ENCODE measurements around the gene PAPPA2.

Gene PAPPA2

GRCh38 chr1:176852124-176852523 lies 389.1 kb downstream of the PAPPA2 start:
- WGBS, 2 experiments (ENCODE audit: insufficient coverage in 2 of 2) = 89 to 100% methylated on average over 2 of the region's 3 CpGs
- H3K36me3 ChIP-seq (ENCODE audit: control insufficient read depth, insufficient read depth, low read length) = no peaks in the 10 kb centered on the region
- H3K27ac ChIP-seq (ENCODE audit: low read depth, low read length, severe bottlenecking) = no peak overlapping the region

GRCh38 chr1:176853503-176853902 lies 390.5 kb downstream of the PAPPA2 start:
- Histone ChIP-seq H3K36me3 (ENCODE audit: control insufficient read depth, insufficient read depth, low read length) (no peaks in the 10 kb centered on the region), H3K4me1 (ENCODE audit: control insufficient read depth, insufficient read depth, low read length, poor library complexity, severe bottlenecking) (no peaks in the 10 kb centered on the region), H3K4me3 (ENCODE audit: extremely low read depth, insufficient read depth, low read length, poor library complexity, severe bottlenecking) (no peak overlapping the region), H3K27ac (ENCODE audit: low read depth, low read length, severe bottlenecking) (no peak overlapping the region), H3K9me3 (ENCODE audit: control insufficient read depth, low read length) (no peaks in the 10 kb centered on the region)
- WGBS, 2 experiments (ENCODE audit: insufficient coverage in 2 of 2) = 73 to 80% methylated on average over 3 of the region's 3 CpGs

More at GRCh38 chr1:176852124-176852523, 389.1 kb downstream of the PAPPA2 start:
- Histone ChIP-seq H3K4me1 (ENCODE audit: control insufficient read depth, insufficient read depth, low read length, poor library complexity, severe bottlenecking) (no peaks in the 10 kb centered on the region), H3K9me3 (ENCODE audit: control insufficient read depth, low read length) (no peaks in the 10 kb centered on the region), H3K4me3 (ENCODE audit: extremely low read depth, insufficient read depth, low read length, poor library complexity, severe bottlenecking) (no peak overlapping the region)

GRCh38 chr1:176854121-176854520 lies 391.1 kb downstream of the PAPPA2 start:
- no peak overlapping the region for H3K4me3 ChIP-seq (ENCODE audit: extremely low read depth, insufficient read depth, low read length, poor library complexity, severe bottlenecking)
- 93 to 95% methylated on average over 4 of the region's 4 CpGs for WGBS, 2 experiments (ENCODE audit: insufficient coverage in 2 of 2)
- H3K27ac ChIP-seq (ENCODE audit: low read depth, low read length, severe bottlenecking) = no peak overlapping the region
- no peaks in the 10 kb centered on the region for H3K4me1 ChIP-seq (ENCODE audit: control insufficient read depth, insufficient read depth, low read length, poor library complexity, severe bottlenecking)
- H3K9me3 ChIP-seq (ENCODE audit: control insufficient read depth, low read length) = no peaks in the 10 kb centered on the region
- H3K36me3 ChIP-seq (ENCODE audit: control insufficient read depth, insufficient read depth, low read length) = no peaks in the 10 kb centered on the region

- WGBS, 2 experiments (ENCODE audit: insufficient coverage in 2 of 2) = 90 to 100% methylated on average over 1 to 3 of the region's 7 CpGs
- Histone ChIP-seq H3K9me3 (ENCODE audit: control insufficient read depth, low read length) (no peaks in the 10 kb centered on the region), H3K4me3 (ENCODE audit: extremely low read depth, insufficient read depth, low read length, poor library complexity, severe bottlenecking) (no peak overlapping the region), H3K27ac (ENCODE audit: low read depth, low read length, severe bottlenecking) (no peak overlapping the region), H3K36me3 (ENCODE audit: control insufficient read depth, insufficient read depth, low read length) (no peaks in the 10 kb centered on the region), H3K4me1 (ENCODE audit: control insufficient read depth, insufficient read depth, low read length, poor library complexity, severe bottlenecking) (no peaks in the 10 kb centered on the region)
These were observed 392.1 kb downstream of the PAPPA2 start for GRCh38 chr1:176854758-176855745.

GRCh38 chr1:176857632-176858031 lies 394.7 kb downstream of the PAPPA2 start:
- peak overlapping the region; percentile 13 for H3K27ac ChIP-seq (ENCODE audit: low read depth, low read length, severe bottlenecking)
- 94 to 96% methylated on average over 3 of the region's 4 CpGs for WGBS, 2 experiments (ENCODE audit: insufficient coverage in 2 of 2)
- no peaks in the 10 kb centered on the region for H3K36me3 ChIP-seq (ENCODE audit: control insufficient read depth, insufficient read depth, low read length)
- H3K4me3 ChIP-seq (ENCODE audit: extremely low read depth, insufficient read depth, low read length, poor library complexity, severe bottlenecking) = no peak overlapping the region
- no peaks in the 10 kb centered on the region for H3K9me3 ChIP-seq (ENCODE audit: control insufficient read depth, low read length)
- no peaks in the 10 kb centered on the region for H3K4me1 ChIP-seq (ENCODE audit: control insufficient read depth, insufficient read depth, low read length, poor library complexity, severe bottlenecking)

- H3K36me3 ChIP-seq (ENCODE audit: control insufficient read depth, insufficient read depth, low read length) = no peaks in the 10 kb centered on the region
- no peak overlapping the region for H3K4me3 ChIP-seq (ENCODE audit: extremely low read depth, insufficient read depth, low read length, poor library complexity, severe bottlenecking)
- no peaks in the 10 kb centered on the region for H3K4me1 ChIP-seq (ENCODE audit: control insufficient read depth, insufficient read depth, low read length, poor library complexity, severe bottlenecking)
- no peaks in the 10 kb centered on the region for H3K9me3 ChIP-seq (ENCODE audit: control insufficient read depth, low read length)
- H3K27ac ChIP-seq (ENCODE audit: low read depth, low read length, severe bottlenecking) = no peak overlapping the region
- 50 to 81% methylated on average over 1 to 3 of the region's 4 CpGs for WGBS, 2 experiments (ENCODE audit: insufficient coverage in 2 of 2)
These were observed 395.5 kb downstream of the PAPPA2 start for GRCh38 chr1:176858433-176858916.

- 74 to 100% methylated on average over 1 to 2 of the region's 4 CpGs for WGBS, 2 experiments (ENCODE audit: insufficient coverage in 2 of 2)
- Histone ChIP-seq H3K36me3 (ENCODE audit: control insufficient read depth, insufficient read depth, low read length) (no peaks in the 10 kb centered on the region), H3K27ac (ENCODE audit: low read depth, low read length, severe bottlenecking) (no peak overlapping the region)
These were observed 400.6 kb downstream of the PAPPA2 start for GRCh38 chr1:176863613-176864012.

GRCh38 chr1:176864211-176864610 lies 401.2 kb downstream of the PAPPA2 start:
- Histone ChIP-seq H3K4me1 (ENCODE audit: control insufficient read depth, insufficient read depth, low read length, poor library complexity, severe bottlenecking) (no peaks in the 10 kb centered on the region), H3K27ac (ENCODE audit: low read depth, low read length, severe bottlenecking) (no peak overlapping the region), H3K36me3 (ENCODE audit: control insufficient read depth, insufficient read depth, low read length) (no peaks in the 10 kb centered on the region), H3K4me3 (ENCODE audit: extremely low read depth, insufficient read depth, low read length, poor library complexity, severe bottlenecking) (no peak overlapping the region), H3K9me3 (ENCODE audit: control insufficient read depth, low read length) (no peaks in the 10 kb centered on the region)
- 93 to 96% methylated on average over 7 to 9 of the region's 9 CpGs for WGBS, 2 experiments (ENCODE audit: insufficient coverage in 2 of 2)

More at GRCh38 chr1:176863613-176864012, 400.6 kb downstream of the PAPPA2 start:
- Histone ChIP-seq H3K4me1 (ENCODE audit: control insufficient read depth, insufficient read depth, low read length, poor library complexity, severe bottlenecking) (no peaks in the 10 kb centered on the region), H3K9me3 (ENCODE audit: control insufficient read depth, low read length) (no peaks in the 10 kb centered on the region), H3K4me3 (ENCODE audit: extremely low read depth, insufficient read depth, low read length, poor library complexity, severe bottlenecking) (no peak overlapping the region)

GRCh38 chr1:176866011-176866714 lies 403.2 kb downstream of the PAPPA2 start:
- Histone ChIP-seq H3K27ac (ENCODE audit: low read depth, low read length, severe bottlenecking) (no peak overlapping the region), H3K4me1 (ENCODE audit: control insufficient read depth, insufficient read depth, low read length, poor library complexity, severe bottlenecking) (peaks cover 4% of the 10 kb centered on the region), H3K4me3 (ENCODE audit: extremely low read depth, insufficient read depth, low read length, poor library complexity, severe bottlenecking) (no peak overlapping the region), H3K9me3 (ENCODE audit: control insufficient read depth, low read length) (no peaks in the 10 kb centered on the region), H3K36me3 (ENCODE audit: control insufficient read depth, insufficient read depth, low read length) (no peaks in the 10 kb centered on the region)
- no CpG with 5 or more reads among the region's 1 CpG for WGBS, 2 experiments (ENCODE audit: insufficient coverage in 2 of 2)

- 88 to 100% methylated on average over 3 to 4 of the region's 4 CpGs for WGBS, 2 experiments (ENCODE audit: insufficient coverage in 2 of 2)
- no peak overlapping the region for H3K27ac ChIP-seq (ENCODE audit: low read depth, low read length, severe bottlenecking)
- H3K4me3 ChIP-seq (ENCODE audit: extremely low read depth, insufficient read depth, low read length, poor library complexity, severe bottlenecking) = no peak overlapping the region
- no peaks in the 10 kb centered on the region for H3K9me3 ChIP-seq (ENCODE audit: control insufficient read depth, low read length)
- peaks cover 5% of the 10 kb centered on the region for H3K4me1 ChIP-seq (ENCODE audit: control insufficient read depth, insufficient read depth, low read length, poor library complexity, severe bottlenecking)
- no peaks in the 10 kb centered on the region for H3K36me3 ChIP-seq (ENCODE audit: control insufficient read depth, insufficient read depth, low read length)
These were observed 406.6 kb downstream of the PAPPA2 start for GRCh38 chr1:176869577-176869976.

All from mesodermal cell (in vitro differentiated cells).